K562 (cell line): Measurements from ENCODE around the gene IRF1. TPM values are rescaled to one million over a fixed set of nuclear protein-coding genes. Genes with fewer than 3 reads are reported as not detected.

Source experiments
- ATAC-seq: fragments of 200-7000 bp; cut with Tn5 transposase; 3 replicates; pipeline ENCODE4 v1.9.1; 2020; ENCODE audit warnings: moderate library complexity
- BruUV-seq: library from RNA; stranded (reverse); fragments of 400-500 nt; replicated peaks from 2 replicates; lab custom pipeline; 2021; lab: Mats Ljungman, UMichigan
- CTCF ChIA-PET: fragments of 300-600 bp; formaldehyde crosslinking; extraction: SDS; loops from one replicate; lab custom pipeline; 2021; ENCODE audit warnings: low intra/inter-chr PET ratio; lab: Yijun Ruan, JAX
- POLR2A ChIA-PET: fragments of 300-600, 350-650 bp; sonication (Branson Sonifier 250); formaldehyde crosslinking; extraction: SDS; loops from one replicate; lab custom pipeline; 2021; ENCODE audit warnings: antibody characterized with exemption, inconsistent platforms; lab: Yijun Ruan, JAX
- DNase-seq, 4 experiments: peaks; one replicate each; pipeline versions ENCODE4 v3.0.0 to v3.0.0-alpha.2; 2011 to 2018; ENCODE audit warnings: low spot score in 3 of 4, mixed read lengths in 3 of 4; ENCODE audit errors: extremely low read depth in 1 of 4
- FAIRE-seq: peaks from 2 replicates; lab custom pipeline; 2011; peaks lifted over from hg19 to GRCh38; lab: Jason Lieb, UNC
- H2AFZ ChIP-seq: 2 replicates; pipeline ENCODE4 v1.6.0; 2011; ENCODE audit warnings: low read depth, low read length, control low read depth, inconsistent platforms
- H3K27ac ChIP-seq: fragments of 200-600 bp; 3 replicates; pipeline ENCODE4 v1.8.0; 2011; ENCODE audit warnings: low read depth, mild to moderate bottlenecking, control low read depth, inconsistent platforms, low read length, moderate library complexity, mixed read lengths; ENCODE audit errors: extremely low read depth
- H3K27me3 ChIP-seq, 2 experiments: fragments of 300-600 bp in 1 of 2; 2 replicates in 1 of 2; 3 replicates in 1 of 2; pipeline versions ENCODE4 v1.6.0 to v1.8.0; 2011; ENCODE audit warnings: inconsistent platforms in 2 of 2, low read length in 2 of 2, mild to moderate bottlenecking in 1 of 2, mixed read lengths in 1 of 2, moderate library complexity in 1 of 2; ENCODE audit not compliant: control insufficient read depth in 2 of 2, insufficient read depth in 2 of 2
- H3K36me3 ChIP-seq: fragments of 300-600 bp; 3 replicates; pipeline ENCODE4 v1.8.0; 2011; ENCODE audit warnings: mild to moderate bottlenecking, low read length, inconsistent platforms; ENCODE audit not compliant: control insufficient read depth, insufficient read depth
- H3K4me1 ChIP-seq, 2 experiments: fragments of 200-600 bp in 1 of 2; replicated peaks in 1 of 2; 2 replicates in 1 of 2; 3 replicates in 1 of 2; pipeline versions ENCODE4 v1.5.1 to v1.8.0; 2011; ENCODE audit warnings: inconsistent platforms in 2 of 2, low read length in 2 of 2, mild to moderate bottlenecking in 1 of 2, mixed read lengths in 1 of 2, moderate library complexity in 1 of 2; ENCODE audit not compliant: control insufficient read depth in 2 of 2, insufficient read depth in 2 of 2
- H3K4me2 ChIP-seq: 2 replicates; pipeline ENCODE4 v1.6.1; 2011; ENCODE audit warnings: low read length, control low read depth, inconsistent platforms, mixed read lengths; ENCODE audit not compliant: insufficient read depth
- H3K4me3 ChIP-seq: fragments of 200-600 bp; sonication (generic), shearing (Covaris generic); 2 replicates; pipeline ENCODE4 v1.5.1; 2016; ENCODE audit warnings: control low read depth, inconsistent platforms
- H3K79me2 ChIP-seq: fragments of 200-600 bp; 3 replicates; pipeline ENCODE4 v1.8.0; 2011; ENCODE audit warnings: low read length, inconsistent platforms; ENCODE audit not compliant: control insufficient read depth, insufficient read depth
- H3K9ac ChIP-seq, 2 experiments: 2 replicates each; pipeline versions ENCODE4 v1.6.0 to v1.6.1; 2011; ENCODE audit warnings: low read depth in 2 of 2, low read length in 2 of 2, control low read depth in 1 of 2, inconsistent platforms in 1 of 2, mild to moderate bottlenecking in 1 of 2, mixed read lengths in 1 of 2; ENCODE audit not compliant: insufficient read depth in 1 of 2
- H3K9me1 ChIP-seq: one replicate; pipeline ENCODE4 v1.6.0; 2011; ENCODE audit warnings: inconsistent platforms, mild to moderate bottlenecking, low read length, moderate library complexity; ENCODE audit not compliant: control insufficient read depth, insufficient read depth
- H3K9me3 ChIP-seq: replicated peaks from 2 replicates; pipeline ENCODE4 v1.5.1; 2011; ENCODE audit warnings: low read depth, low read length, inconsistent platforms; ENCODE audit not compliant: control insufficient read depth, insufficient read depth
- H4K20me1 ChIP-seq: replicated peaks from 2 replicates; pipeline ENCODE4 v1.6.1; 2011; ENCODE audit warnings: low read length, inconsistent platforms, mixed read lengths; ENCODE audit not compliant: control insufficient read depth, insufficient read depth
- CLOCK ChIP-seq: fragments of 250-450 bp; sonication (Bioruptor Pico); IDR thresholded peaks from 2 replicates; pipeline ENCODE4 v1.4.0; 2020; ENCODE audit warnings: mild to moderate bottlenecking, moderate library complexity, borderline replicate concordance
- CXXC5 ChIP-seq: fragments of 250-450 bp; sonication (Bioruptor Pico); IDR thresholded peaks from 2 replicates; pipeline ENCODE4 v1.8.0; 2022; ENCODE audit warnings: inconsistent platforms, mild to moderate bottlenecking, moderate library complexity
- EHMT2 ChIP-seq: fragments of 450-650 bp; IDR thresholded peaks from 2 replicates; pipeline ENCODE4 v1.6.1; 2018; ENCODE audit warnings: antibody characterized with exemption
- FOS ChIP-seq: IDR thresholded peaks from 3 replicates; pipeline ENCODE4 v1.6.1; 2011; ENCODE audit not compliant: insufficient read length; ENCODE audit errors: extremely low read depth
- FUS ChIP-seq: fragments of 200-400 bp; formaldehyde crosslinking; optimal IDR thresholded peaks from 2 replicates; pipeline ENCODE3; 2017; ENCODE audit warnings: low read depth, low read length
- IRF9 ChIP-seq: fragments of 450-650 bp; IDR thresholded peaks from 2 replicates; pipeline ENCODE4 v1.6.1; 2016; ENCODE audit warnings: missing biosample characterization, missing genetic modification characterization
- POLR3A ChIP-seq: IDR thresholded peaks from 2 replicates; pipeline ENCODE4 v1.6.1; 2011; ENCODE audit warnings: borderline replicate concordance, mild to moderate bottlenecking, moderate library complexity; ENCODE audit not compliant: insufficient read length, insufficient read depth; ENCODE audit errors: extremely low read depth
- SRSF7 ChIP-seq: fragments of 200-400 bp; formaldehyde crosslinking; optimal IDR thresholded peaks from 2 replicates; pipeline ENCODE3; 2017; ENCODE audit warnings: mild to moderate bottlenecking, low read depth, low read length
- ZBTB33 ChIP-seq: sonication (generic); formaldehyde crosslinking; IDR thresholded peaks from 2 replicates; pipeline ENCODE4 v1.8.1; 2023; ENCODE audit warnings: mild to moderate bottlenecking, missing genetic modification reagents
- ZNF57 ChIP-seq: fragments of 450-650 bp; formaldehyde crosslinking; IDR thresholded peaks from 2 replicates; pipeline ENCODE4 v1.4.0; 2020; ENCODE audit warnings: mild to moderate bottlenecking, moderate library complexity
- ZNF778 ChIP-seq: fragments of 450-650 bp; formaldehyde crosslinking; IDR thresholded peaks from 2 replicates; pipeline ENCODE4 v1.4.0; 2020; ENCODE audit warnings: mild to moderate bottlenecking, moderate library complexity
- WGBS: fragments of 100-300 bp; shearing (Covaris generic); methylation state at CpG from one replicate; pipeline ENCODE4 v1.1.6; 2016; ENCODE audit warnings: low coverage, mixed read lengths; ENCODE audit not compliant: insufficient coverage; ENCODE audit errors: missing lambda C conversion rate; 5-methylcytosine and 5-hydroxymethylcytosine counted together
- in situ Hi-C: fragments of 300-500 bp; cut with MboI; formaldehyde crosslinking; loops from 4 replicates; pipeline ENCODE4 v1.15.0; 2018; ENCODE audit warnings: inconsistent platforms, mixed read lengths
- intact Hi-C: fragments of 100-400 bp; cut with micrococcal nuclease; formaldehyde crosslinking; loops from 2 replicates; pipeline ENCODE4 v1.14.2; 2022
- polyA plus RNA-seq, 8 experiments: library from polyadenylated mRNA; depleted of rRNA in 4 of 8; stranded (reverse) in 5 of 8; unstranded in 3 of 8; fragments of >200 nt; fragmentation: Nextera tagmentation in 2 of 8; fragmentation: Illumina TruSeq in 1 of 8; extraction: Ambion mirVana in 2 of 8; extraction: Trizol in 1 of 8; gene quantifications; 2 replicates each; pipeline versions ENCODE4 v1.2.1 to v1.2.3, GENCODE V29; 2011 to 2014; ENCODE audit warnings: inconsistent platforms in 1 of 8, missing spikeins in 1 of 8
- total RNA-seq, 7 experiments: library from RNA; depleted of rRNA in 6 of 7; stranded (reverse); fragments of >200 nt in 6 of 7; fragmentation: Illumina TruSeq in 2 of 7; extraction: Trizol in 2 of 7; gene quantifications; 2 replicates each; pipeline versions ENCODE4 v1.2.1 to v1.2.3, GENCODE V29; 2011 to 2021; ENCODE audit warnings: low replicate concordance in 1 of 7

Gene IRF1
- total and polyA plus RNA-seq, 9 of the 15 experiments (the other 6 are each of a cell fraction or from before 2014, with no cell fraction given): 1.1 to 12.3 (median 5.9) TPM

- Histone ChIP-seq H3K9me1 (no peaks in the 10 kb centered on the region), H3K9ac (no peak overlapping the region), H3K4me2 (no peak overlapping the region), H3K27ac (no peak overlapping the region), H3K9me3 (no peaks in the 10 kb centered on the region), H3K4me3 (no peak overlapping the region), H2AFZ (no peak overlapping the region), H3K36me3 (peaks cover 52% of the 10 kb centered on the region; the same call in 2 of the 3 replicates)
- no peak for FAIRE-seq
- ChIA-PET POLR2A (interaction anchor here (1.0 to 5.5 kb wide), 5 partner anchors 9 to 66 kb away, joined by 3 to 40 read pairs (median 6); no protein-coding TSS in a partner anchor), CTCF (no interaction called here)
- ATAC-seq: no peak
- intact Hi-C loops: no loop called here
- TF ChIP-seq SRSF7 (no peak), ZNF57 (CRISPR knock-in tag) (no peak), POLR3A (no peak), CXXC5 (CRISPR knock-in tag) (no peak), FOS (no peak), ZBTB33 (no peak), FUS (no peak), ZNF778 (CRISPR knock-in tag) (no peak), IRF9 (no peak), CLOCK (CRISPR knock-in tag) (no peak), EHMT2 (no peak)
- TF ChIP-seq, all 486 proteins: peak for 0
- Histone ChIP-seq H3K79me2 (no peaks in the 10 kb centered on the region; the same call in 2 of the 3 replicates), H3K27me3 (no peaks in the 10 kb centered on the region), H3K4me1 (no peaks in the 10 kb centered on the region; a peak in 1 of 5 replicates), H4K20me1 (no peaks in the 10 kb centered on the region; the same call in none of the 2 replicates)
- no peak for DNase-seq
- BruUV-seq: no TSS peak
- in situ Hi-C loops: no loop called here
- 82% methylated on average over 8 of the region's 8 CpGs for WGBS
Measured at GRCh38 chr5:132483101-132483500, 7.5 kb downstream of the IRF1 start.
